HL-60 (cell line): ENCODE results near the gene HOMEZ.

Experiments
- DNase-seq, 2 experiments: peaks; one replicate each; pipeline ENCODE4 v3.0.0-alpha.2; 2010 to 2020; ENCODE audit warnings: low read depth in 1 of 2, low spot score in 1 of 2
- H3K27ac ChIP-seq: fragments of 250-450 bp; sonication (Bioruptor Pico); replicated peaks from 2 replicates; pipeline ENCODE4 v1.5.1; 2020; ENCODE audit warnings: mild to moderate bottlenecking, moderate library complexity
- H3K27me3 ChIP-seq: fragments of 250-450 bp; sonication (Bioruptor Pico); 2 replicates; pipeline ENCODE4 v1.5.1; 2021; ENCODE audit warnings: mild to moderate bottlenecking, moderate library complexity; ENCODE audit not compliant: insufficient read depth, poor library complexity, severe bottlenecking
- H3K4me3 ChIP-seq: replicated peaks from 2 replicates; pipeline ENCODE4 v1.5.1; 2011; ENCODE audit warnings: mild to moderate bottlenecking, control low read depth, low read length; ENCODE audit not compliant: insufficient read depth
- GABPA ChIP-seq: IDR thresholded peaks from 2 replicates; pipeline ENCODE4 v1.6.1; 2012; ENCODE audit warnings: low read depth
- POLR2AphosphoS5 ChIP-seq: IDR thresholded peaks from 2 replicates; pipeline ENCODE4 v1.6.1; 2012; ENCODE audit warnings: low read depth
- SPI1 ChIP-seq: IDR thresholded peaks from 2 replicates; pipeline ENCODE4 v1.6.1; 2012; ENCODE audit warnings: low read depth, mild to moderate bottlenecking, borderline replicate concordance
- TF ChIP-seq, protein P1 (sequence below): IDR thresholded peaks from one replicate; pipeline ENCODE4 v1.5.1; 2011; ENCODE audit warnings: low read length, control low read depth, inconsistent platforms; ENCODE audit not compliant: insufficient read depth
- TF ChIP-seq, protein P2 (sequence below): IDR thresholded peaks from 2 replicates; pipeline ENCODE4 v1.6.1; 2012; ENCODE audit warnings: low read depth; ENCODE audit not compliant: insufficient replicate concordance

HOMEZ gene

DNA sequence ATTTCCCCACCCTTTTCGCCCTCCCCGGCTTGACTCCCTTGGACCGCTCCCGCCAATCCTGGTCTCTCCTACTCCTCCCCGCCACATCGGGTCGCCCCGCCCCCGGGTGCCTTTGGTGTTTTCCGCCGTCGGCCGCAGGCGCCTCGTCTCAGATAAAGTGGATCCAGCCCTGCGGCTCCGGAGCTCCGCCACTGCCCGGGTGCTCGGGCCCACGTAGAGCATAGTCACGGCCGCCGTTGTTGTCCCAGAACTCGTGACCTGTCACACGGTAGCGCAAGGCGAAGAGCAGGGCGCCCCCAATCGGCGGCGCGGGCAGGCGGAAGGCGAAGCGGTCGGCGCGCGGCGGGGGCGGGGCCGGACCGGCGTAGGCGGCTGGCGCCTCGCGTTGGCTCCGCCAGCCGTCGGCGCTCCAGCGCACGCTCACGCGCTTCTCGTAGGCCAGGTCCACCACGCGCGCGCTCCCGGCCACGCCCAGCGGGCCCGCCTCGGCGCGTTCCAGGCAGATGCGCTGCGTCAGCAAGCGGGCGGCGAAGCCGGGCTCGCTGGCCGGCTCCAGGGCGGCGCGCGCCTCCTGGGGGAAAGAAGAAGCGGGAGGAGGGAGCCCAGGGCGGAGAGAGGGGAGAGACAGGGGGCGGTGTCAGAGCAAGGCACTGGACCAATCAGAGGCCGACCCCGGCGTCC is 15.5 kb upstream of the HOMEZ start:
- Histone ChIP-seq H3K27ac (peak overlapping the region; percentile 91), H3K4me3 (peak overlapping the region; percentile 68), H3K27me3 (no peaks in the 10 kb centered on the region)
- no peak for TF ChIP-seq POLR2AphosphoS5
- TF ChIP-seq GABPA, result no peak
- TF ChIP-seq, protein P1, sequence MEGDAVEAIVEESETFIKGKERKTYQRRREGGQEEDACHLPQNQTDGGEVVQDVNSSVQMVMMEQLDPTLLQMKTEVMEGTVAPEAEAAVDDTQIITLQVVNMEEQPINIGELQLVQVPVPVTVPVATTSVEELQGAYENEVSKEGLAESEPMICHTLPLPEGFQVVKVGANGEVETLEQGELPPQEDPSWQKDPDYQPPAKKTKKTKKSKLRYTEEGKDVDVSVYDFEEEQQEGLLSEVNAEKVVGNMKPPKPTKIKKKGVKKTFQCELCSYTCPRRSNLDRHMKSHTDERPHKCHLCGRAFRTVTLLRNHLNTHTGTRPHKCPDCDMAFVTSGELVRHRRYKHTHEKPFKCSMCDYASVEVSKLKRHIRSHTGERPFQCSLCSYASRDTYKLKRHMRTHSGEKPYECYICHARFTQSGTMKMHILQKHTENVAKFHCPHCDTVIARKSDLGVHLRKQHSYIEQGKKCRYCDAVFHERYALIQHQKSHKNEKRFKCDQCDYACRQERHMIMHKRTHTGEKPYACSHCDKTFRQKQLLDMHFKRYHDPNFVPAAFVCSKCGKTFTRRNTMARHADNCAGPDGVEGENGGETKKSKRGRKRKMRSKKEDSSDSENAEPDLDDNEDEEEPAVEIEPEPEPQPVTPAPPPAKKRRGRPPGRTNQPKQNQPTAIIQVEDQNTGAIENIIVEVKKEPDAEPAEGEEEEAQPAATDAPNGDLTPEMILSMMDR, result peak; percentile 21
- no peak; the same call in 1 of the 2 replicates for TF ChIP-seq SPI1
- TF ChIP-seq, protein P2, sequence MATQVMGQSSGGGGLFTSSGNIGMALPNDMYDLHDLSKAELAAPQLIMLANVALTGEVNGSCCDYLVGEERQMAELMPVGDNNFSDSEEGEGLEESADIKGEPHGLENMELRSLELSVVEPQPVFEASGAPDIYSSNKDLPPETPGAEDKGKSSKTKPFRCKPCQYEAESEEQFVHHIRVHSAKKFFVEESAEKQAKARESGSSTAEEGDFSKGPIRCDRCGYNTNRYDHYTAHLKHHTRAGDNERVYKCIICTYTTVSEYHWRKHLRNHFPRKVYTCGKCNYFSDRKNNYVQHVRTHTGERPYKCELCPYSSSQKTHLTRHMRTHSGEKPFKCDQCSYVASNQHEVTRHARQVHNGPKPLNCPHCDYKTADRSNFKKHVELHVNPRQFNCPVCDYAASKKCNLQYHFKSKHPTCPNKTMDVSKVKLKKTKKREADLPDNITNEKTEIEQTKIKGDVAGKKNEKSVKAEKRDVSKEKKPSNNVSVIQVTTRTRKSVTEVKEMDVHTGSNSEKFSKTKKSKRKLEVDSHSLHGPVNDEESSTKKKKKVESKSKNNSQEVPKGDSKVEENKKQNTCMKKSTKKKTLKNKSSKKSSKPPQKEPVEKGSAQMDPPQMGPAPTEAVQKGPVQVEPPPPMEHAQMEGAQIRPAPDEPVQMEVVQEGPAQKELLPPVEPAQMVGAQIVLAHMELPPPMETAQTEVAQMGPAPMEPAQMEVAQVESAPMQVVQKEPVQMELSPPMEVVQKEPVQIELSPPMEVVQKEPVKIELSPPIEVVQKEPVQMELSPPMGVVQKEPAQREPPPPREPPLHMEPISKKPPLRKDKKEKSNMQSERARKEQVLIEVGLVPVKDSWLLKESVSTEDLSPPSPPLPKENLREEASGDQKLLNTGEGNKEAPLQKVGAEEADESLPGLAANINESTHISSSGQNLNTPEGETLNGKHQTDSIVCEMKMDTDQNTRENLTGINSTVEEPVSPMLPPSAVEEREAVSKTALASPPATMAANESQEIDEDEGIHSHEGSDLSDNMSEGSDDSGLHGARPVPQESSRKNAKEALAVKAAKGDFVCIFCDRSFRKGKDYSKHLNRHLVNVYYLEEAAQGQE, result no peak
- DNase-seq, result peak; percentile 95 to 98

DNA sequence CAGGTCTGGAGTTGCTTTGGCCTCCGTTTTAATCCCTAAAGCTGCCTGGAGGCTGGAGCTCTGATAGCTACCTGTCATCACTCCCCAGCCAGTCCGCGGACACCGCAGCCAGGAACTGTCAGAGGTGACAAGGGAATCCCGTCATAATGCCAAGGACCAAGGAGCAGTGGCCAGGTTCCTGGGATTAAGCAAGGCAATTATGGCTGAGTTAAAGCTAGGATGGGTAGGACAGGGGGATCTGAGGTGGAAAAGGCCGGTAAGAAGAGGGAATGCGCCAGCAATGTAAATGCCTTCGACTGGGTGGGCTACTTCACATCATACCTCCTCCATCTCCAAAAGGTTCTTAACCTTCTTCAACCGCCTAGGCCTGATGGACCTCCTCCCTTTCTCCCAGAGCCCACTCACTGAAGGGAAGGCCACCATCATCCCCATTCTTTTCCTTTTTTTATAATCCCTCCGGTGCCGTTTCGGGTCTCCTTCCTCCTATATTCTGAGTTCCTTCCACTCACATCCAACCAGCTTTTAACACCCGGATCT is 14.8 kb upstream of the HOMEZ start:
- DNase-seq, result peak in 1 of 2 experiments; percentile 17

DNA sequence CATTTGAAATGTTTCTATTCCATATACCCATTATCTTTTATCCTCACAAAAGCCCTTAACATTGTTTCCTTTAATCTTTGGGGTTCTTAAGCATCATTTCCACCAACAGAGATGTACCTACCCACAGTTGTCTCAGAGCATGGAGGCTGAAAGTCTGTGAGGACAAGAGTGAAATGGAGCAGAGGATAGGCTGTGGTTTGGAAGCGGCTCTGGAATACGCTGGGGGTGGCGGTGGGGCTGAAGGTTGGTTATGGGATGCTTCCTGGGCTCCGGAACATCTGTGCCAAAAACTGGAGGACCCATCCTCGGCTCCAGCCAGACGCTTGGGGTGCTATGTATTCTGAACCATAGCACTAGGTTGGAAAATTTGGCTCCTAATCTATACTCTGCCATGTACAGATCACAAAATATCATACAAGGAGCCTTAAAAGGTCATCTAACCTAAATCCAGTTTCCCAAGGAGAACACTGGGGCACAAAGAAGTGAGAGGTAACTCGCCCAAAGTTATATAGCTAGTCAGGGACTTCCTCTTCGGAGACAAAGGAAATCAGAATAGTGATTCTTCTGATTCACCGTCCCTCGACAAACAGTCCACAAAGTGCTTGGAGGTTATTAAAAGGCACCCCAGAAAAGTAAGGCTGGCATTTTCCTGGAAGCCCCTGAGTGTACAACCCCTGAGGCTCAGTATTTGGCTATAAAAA is 14.2 kb upstream of the HOMEZ start:
- no peak for DNase-seq
- TF ChIP-seq SPI1, result peak; percentile 70
- TF ChIP-seq, protein P2, result no peak
- Histone ChIP-seq H3K27me3 (no peaks in the 10 kb centered on the region), H3K4me3 (peak overlapping the region; percentile 49), H3K27ac (peak overlapping the region; percentile 91)

More for the DNA sequence above, 14.8 kb upstream of the HOMEZ start:
- Histone ChIP-seq H3K4me3 (peak overlapping the region; percentile 49), H3K27ac (peak overlapping the region; percentile 91), H3K27me3 (no peaks in the 10 kb centered on the region)
- TF ChIP-seq POLR2AphosphoS5 (no peak), GABPA (no peak), SPI1 (no peak)
- TF ChIP-seq, protein P1, result no peak
- TF ChIP-seq, protein P2, result no peak
